GM18499 (cell line): ENCODE data around the gene TMEM163.
"Not testable (repeated sequence)": the region's sequence is repeated elsewhere in the genome, so short reads cannot be mapped to it uniquely, and the experiment has no call there.

Experiments
- ATAC-seq: cut with Tn5 transposase; IDR thresholded peaks from one replicate; pipeline ENCODE4 v1.9.1; 2021; ENCODE audit warnings: moderate number of reproducible peaks; ENCODE audit not compliant: insufficient read depth, unreplicated experiment

Gene TMEM163

DNA sequence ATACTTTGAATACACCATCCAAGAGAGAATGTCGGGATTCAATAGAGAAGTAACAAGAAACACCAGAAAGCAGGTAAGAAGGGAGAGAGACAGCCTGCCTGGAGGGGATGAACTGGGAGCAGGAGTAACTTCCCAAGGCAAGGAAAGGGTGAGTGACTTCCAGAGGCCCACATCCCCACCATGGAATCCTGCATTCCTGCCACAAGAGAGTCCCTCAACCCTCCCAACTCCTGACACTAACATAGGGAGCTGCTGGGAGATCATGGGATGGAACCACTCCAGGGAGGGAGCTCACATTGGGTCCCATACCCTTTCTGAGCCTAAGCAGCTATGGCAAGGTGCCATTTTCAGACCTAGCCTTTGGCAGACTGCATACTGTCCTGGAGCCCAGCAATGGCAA lies 5.5 kb upstream of the TMEM163 start:
- ATAC-seq, result no peak

GRCh38 chr2:134723742-134724141 lies 4.9 kb upstream of the TMEM163 start:
- ATAC-seq, result not testable (repeated sequence)

DNA sequence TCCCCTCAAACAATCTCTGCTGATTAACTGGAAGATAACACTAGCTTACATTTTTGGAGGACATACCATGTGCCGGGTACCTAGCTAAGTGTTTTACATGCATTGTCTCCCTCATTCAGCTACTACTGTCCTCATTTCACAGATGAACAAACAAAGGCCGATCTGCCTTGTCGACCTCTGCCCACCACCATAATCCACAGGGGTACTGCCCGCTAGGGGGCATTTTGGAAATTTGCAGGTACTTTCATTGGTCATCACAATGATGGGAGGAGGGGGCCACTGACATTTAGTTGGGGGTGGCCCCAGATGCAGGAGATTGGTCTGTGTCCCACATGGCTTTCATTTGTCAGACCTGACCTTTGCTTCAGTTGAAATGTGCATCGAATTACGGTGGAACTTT lies 3.9 kb upstream of the TMEM163 start:
- no peak for ATAC-seq

DNA sequence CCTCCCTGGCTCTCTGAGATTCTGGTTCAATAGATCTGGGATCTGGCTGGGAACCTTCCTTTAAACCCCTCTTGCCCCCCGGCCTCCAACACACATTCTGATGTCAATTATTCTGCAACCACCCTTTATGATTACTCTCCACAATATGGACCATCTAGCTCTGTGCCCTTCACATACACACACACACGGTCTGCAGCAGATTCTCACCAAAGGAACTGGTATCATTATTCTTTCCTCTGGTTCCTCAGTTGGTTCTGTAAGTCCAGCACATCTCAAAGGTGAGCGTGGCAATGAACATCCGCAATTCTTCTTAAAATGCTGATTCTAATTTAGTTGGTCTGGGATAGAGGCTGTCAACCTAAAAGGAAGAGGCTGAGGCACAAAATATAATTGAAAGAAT lies 2.8 kb upstream of the TMEM163 start:
- ATAC-seq, result no peak

GRCh38 chr2:134718023-134718816 lies 580 bp downstream of the TMEM163 start:
- no peak for ATAC-seq

DNA sequence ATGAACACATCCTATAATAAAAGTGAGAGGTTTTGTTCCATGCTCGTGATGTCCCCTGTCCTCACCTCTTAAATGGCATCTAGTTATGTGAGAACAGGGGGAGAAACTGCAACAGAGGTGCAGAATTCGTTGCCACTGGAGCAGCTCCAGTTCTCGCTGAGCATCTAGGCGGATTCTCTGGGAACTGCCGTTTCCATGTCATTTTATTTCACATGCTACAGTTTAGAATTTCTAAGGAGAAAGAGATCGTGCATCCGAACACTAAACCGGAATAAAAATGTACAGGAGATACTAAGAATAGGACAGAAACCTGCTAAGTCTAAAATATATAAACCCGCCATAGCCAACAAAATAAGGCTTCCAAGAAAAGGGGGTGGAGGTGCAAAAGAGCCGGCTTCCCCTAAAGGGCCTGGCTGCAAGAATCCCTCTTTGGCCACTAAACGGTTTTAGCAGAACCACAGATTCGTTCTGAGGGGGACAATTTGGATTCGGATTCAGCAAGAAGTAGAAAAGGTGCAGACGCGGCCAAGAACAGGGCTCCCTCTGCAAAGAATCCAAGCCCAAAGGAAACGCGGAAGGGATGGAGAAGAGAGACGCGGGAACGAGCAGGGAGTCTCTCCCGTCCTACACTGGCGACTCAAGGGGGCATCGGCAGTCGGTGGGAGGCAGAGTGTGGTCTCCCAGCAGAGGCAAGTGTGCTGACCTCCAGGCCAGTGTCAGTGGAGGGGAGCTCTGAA lies 1.3 kb downstream of the TMEM163 start:
- ATAC-seq, result no peak

GRCh38 chr2:134716721-134717243 lies 2.0 kb downstream of the TMEM163 start:
- no peak for ATAC-seq

DNA sequence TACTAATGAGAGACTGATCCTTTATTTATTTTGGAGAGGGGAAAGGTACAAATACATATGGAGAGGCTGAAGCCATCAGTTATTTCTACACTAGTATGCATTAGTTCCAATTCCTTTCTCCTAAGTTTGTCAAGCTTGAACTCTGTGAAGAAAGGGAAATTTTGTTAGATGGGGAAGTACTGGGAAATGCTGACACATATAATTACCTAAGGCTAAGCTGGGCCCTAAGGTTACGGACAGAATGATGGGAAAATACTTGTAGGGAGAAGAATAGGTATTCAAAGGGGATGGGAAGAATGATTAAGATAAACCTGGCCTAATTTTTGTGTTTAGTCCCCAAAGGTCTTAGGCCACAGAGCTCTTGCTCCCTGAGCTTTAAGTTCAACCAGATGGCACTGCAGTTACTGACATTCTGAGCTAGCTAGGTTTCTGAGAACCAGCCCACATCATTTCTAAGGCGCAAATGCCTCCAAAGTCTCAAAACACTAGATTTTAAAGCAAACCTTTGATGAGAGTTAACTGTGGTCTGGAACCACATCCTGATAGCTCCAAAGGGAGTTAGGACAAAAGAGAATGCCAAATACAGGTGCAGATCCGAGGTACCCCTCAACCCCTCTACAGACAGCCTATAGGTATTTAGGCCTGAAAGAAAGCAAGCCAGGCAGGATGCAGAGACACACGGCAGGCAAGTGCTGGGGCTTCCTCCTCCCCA lies 2.7 kb downstream of the TMEM163 start:
- ATAC-seq, result no peak

DNA sequence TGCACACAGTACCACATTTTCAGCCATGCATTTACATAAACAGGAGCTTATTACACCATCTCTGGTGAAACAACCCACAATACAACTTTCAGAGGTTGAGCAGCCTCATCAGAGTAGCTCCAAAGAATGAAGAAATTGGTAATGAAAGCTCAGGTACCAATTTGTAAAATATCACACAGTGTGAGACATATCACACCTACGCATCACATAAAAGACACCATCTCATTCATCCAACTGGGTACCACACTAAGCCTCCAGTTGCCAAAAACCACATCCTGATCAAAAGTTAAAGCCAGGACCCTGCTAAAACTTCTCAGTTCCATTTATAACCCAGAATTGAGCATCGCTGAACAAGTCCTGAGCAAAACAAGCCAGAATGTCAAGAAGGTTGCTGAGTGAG lies 4.6 kb downstream of the TMEM163 start:
- no peak for ATAC-seq

DNA sequence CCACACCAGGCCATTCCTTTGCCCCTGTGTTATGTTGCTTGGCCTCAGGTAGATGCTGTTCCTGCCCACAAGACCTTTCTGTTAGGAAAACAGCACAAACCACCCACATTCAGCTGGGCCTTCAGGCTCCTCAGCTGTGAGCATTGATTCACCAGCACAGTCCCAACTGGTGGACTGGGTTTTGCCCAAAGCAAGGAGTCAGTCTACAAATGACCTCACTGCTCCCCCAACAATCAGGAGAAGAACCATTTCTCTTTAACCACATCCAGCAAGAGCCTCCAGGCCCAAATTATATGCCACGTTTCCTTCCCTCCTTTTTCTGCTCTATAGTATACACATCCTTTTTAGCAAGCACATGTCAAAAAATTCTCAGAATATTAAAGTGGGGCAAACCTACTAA lies 5.2 kb downstream of the TMEM163 start:
- no peak for ATAC-seq

DNA sequence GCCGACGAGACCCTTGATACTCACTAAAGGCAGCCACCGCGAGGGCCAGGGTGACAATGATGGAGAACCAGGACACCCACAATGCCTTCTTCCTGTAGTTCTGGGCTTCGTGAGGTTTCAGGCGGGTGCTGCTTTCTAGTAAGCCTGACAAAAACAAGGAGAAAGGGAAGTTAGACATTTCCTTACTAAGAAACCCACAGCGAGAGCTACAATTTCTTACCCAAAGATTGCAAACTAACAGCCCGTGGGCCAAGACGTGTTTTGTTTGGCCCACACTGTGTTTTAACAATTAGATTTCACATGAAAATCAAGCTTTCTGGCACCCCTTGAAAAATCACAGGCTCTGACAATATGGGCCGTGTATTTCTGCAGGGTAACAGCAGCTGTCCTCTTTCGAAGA lies 5.6 kb downstream of the TMEM163 start:
- ATAC-seq, result no peak

DNA sequence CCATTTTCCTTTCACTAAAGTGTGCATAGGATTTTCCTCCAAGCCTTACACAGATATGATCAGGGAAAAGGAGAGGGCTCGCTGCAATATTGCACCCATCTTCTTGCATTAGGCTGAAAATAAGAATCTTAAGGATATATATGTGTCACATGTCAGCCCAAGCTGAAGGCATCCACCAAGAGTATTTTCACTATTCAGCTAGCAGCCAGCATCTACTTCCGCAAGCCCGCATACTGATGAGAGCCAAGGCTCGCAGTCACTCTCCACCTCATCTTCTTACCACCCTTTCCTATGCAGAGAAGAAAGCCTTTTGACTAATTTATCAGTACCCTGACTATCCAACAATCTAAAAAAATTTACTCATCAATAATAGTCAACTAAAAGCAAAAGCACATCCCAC lies 6.1 kb downstream of the TMEM163 start:
- no peak for ATAC-seq

- no peak for ATAC-seq
These were observed 6.5 kb downstream of the TMEM163 start for GRCh38 chr2:134712299-134712698.

- no peak for ATAC-seq
These were observed 7.1 kb downstream of the TMEM163 start for GRCh38 chr2:134711692-134712091.

GRCh38 chr2:134707330-134707676 lies 11.5 kb downstream of the TMEM163 start:
- ATAC-seq, result no peak

DNA sequence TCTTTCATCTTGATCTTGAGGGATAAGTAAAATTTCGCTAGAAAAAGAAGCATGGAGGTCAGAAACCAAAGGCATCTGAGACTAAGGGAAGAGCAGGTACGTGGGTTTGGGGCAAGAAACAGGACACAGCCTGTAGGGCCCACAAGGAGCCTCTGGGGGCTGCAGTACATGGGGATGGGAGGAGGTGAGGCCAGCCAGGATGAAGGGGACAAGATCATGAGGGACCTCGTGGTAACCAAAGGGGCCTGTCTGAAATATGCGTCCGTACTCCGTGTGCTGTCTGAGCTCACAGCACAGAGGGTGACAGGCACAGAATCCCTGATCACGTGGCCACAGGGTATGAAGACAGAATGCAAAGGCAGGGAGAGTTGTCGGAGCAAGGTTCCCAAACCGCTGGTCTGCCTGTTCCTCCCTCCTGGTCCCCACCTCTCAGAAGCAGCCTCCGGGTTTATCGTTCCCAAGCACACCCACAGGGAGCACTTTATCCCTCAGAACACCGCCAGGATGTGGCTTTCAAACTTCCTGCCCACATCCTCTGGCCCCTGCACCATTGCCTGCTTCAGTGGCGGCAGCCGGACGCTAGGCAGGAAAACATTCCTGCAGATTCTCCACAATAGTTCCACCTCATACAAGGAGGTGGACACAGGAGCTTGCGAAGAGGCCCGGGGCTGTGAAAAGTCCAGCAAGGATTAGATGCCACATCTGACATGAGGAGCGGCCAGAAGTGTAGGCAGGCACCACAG lies 12.0 kb downstream of the TMEM163 start:
- no peak for ATAC-seq

GRCh38 chr2:134705861-134706586 lies 12.8 kb downstream of the TMEM163 start:
- ATAC-seq, result no peak

DNA sequence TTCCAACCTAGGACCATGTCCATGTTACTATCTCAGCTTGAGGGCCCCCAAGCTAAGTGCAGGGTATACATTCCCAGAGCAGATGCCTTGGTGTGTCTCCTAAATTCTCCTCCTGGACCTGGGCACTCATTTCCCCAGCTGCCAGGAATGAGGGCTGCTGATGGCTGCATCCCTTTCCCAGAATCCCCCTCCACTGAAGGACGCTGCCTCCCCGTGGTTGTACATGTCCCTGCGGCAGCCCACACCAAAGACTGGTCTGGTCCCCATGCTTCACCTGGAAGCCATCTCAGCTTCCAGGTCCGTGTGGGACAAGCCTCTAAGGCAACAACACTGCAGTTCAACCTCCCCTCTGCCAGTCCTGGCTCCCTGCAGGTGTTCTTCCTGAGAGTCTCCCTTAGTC lies 14.6 kb downstream of the TMEM163 start:
- no peak for ATAC-seq

DNA sequence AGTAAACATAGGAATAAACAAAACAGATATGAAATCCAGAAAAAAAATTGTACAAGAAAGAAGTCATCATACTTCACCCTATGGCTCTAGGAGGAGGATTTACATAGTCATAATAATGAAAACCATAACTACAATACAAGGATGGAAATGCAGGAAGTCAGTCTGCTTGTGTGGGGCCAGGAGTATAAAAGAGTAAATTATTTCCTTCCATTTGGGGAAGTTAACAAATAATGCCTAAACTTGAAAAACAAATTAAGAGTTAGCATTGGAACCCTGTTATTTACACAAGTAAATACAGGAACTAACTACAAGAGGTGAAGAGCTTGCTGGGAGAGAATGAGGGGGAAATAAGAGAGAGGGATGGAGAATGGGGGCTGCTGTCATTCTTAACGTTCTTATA lies 15.4 kb downstream of the TMEM163 start:
- no peak for ATAC-seq

GRCh38 chr2:134700730-134701129 lies 18.1 kb downstream of the TMEM163 start:
- ATAC-seq, result no peak
